Measurements from ENCODE around the gene FGF19. TPM values are rescaled to one million over a fixed set of nuclear protein-coding genes. Genes with fewer than 3 reads are reported as not detected.

FGF19 gene
- total RNA-seq, 1 experiment from 2014 or later = 7.4 TPM

- H2BK120ac ChIP-seq (ENCODE audit: low read depth, low read length, poor library complexity, severe bottlenecking) = no peak overlapping the region
- no peak overlapping the region for H2BK20ac ChIP-seq (ENCODE audit: low read depth, low read length, poor library complexity, severe bottlenecking)
- H3K4ac ChIP-seq (ENCODE audit: low read depth, low read length) = no peak overlapping the region
- no peak overlapping the region for H3K9ac ChIP-seq (ENCODE audit: extremely low read depth, insufficient read length, low read length)
- no peak overlapping the region for H2AK5ac ChIP-seq (ENCODE audit: insufficient read length, low read length)
- H2BK12ac ChIP-seq (ENCODE audit: insufficient read length, low read depth, low read length) = no peak overlapping the region
- Mint-ChIP-seq H3K4me1 (peaks cover 2 to 5% of the 10 kb centered on the region in 2 experiments; a peak in 3 of 4 replicates), H3K27ac (peak overlapping the region in 1 of 3 experiments; percentile 44; a peak in 1 of 7 replicates), H3K9me3 (peaks cover 5 to 11% of the 10 kb centered on the region in 2 experiments; a peak in 4 of 5 replicates), H3K36me3 (ENCODE audit: insufficient read depth in 1 of 3, low read depth in 3 of 3) (peaks cover 0 to 7% (median 1%) of the 10 kb centered on the region in 3 experiments; a peak in 5 of 7 replicates), H3K27me3 (ENCODE audit: low read depth) (peaks cover 6% of the 10 kb centered on the region), H3K4me3 (no peak overlapping the region)
- no peak overlapping the region for H3K18ac ChIP-seq (ENCODE audit: insufficient read length, low read depth, low read length)
- H3K79me2 ChIP-seq (ENCODE audit: insufficient read depth, low read length) = no peaks in the 10 kb centered on the region
- no peaks in the 10 kb centered on the region for H3K9me3 ChIP-seq (ENCODE audit: control insufficient read depth, low read depth, low read length)
- H3T11ph ChIP-seq (ENCODE audit: low read length) = no peak overlapping the region
- no peak overlapping the region for H3K4me2 ChIP-seq (ENCODE audit: insufficient read depth, insufficient read length, low read length)
- H3K79me1 ChIP-seq (ENCODE audit: insufficient read depth, low read depth, low read length, poor library complexity, severe bottlenecking) = no peaks in the 10 kb centered on the region
- H4K20me1 ChIP-seq (ENCODE audit: control insufficient read depth, insufficient read depth, insufficient read length) = no peaks in the 10 kb centered on the region
- H3K27me3 ChIP-seq (ENCODE audit: insufficient read depth, low read length) = no peaks in the 10 kb centered on the region
- H4K5ac ChIP-seq (ENCODE audit: insufficient read length, low read depth, low read length) = no peak overlapping the region
- H3K4me1 ChIP-seq (ENCODE audit: insufficient read depth, low read length) = no peaks in the 10 kb centered on the region
- H3K56ac ChIP-seq (ENCODE audit: insufficient read length, low read depth, low read length) = no peak overlapping the region
- no peak overlapping the region for H2BK5ac ChIP-seq (ENCODE audit: insufficient read length, low read length)
- H3K23ac ChIP-seq (ENCODE audit: insufficient read length, low read depth, low read length) = no peak overlapping the region
- DNase-seq = no peak
- no peak overlapping the region for H4K91ac ChIP-seq (ENCODE audit: insufficient read length, low read depth, low read length)
- H3K14ac ChIP-seq (ENCODE audit: insufficient read depth, low read length) = no peak overlapping the region
- H3K23me2 ChIP-seq (ENCODE audit: insufficient read length, low read depth, low read length, poor library complexity, severe bottlenecking) = no peaks in the 10 kb centered on the region
- no peak overlapping the region for H4K8ac ChIP-seq (replicated peaks; ENCODE audit: insufficient read length, low read depth, low read length)
- no peak overlapping the region for H2AFZ ChIP-seq (ENCODE audit: low read length)
- WGBS (ENCODE audit: extremely low coverage, insufficient read length, low lambda C conversion rate) = no CpG with 5 or more reads among the region's 2 CpGs
- no peak overlapping the region for H2BK15ac ChIP-seq (ENCODE audit: low read depth, low read length)
- no peak overlapping the region for H3K27ac ChIP-seq (ENCODE audit: insufficient read length, low read depth, low read length)
- TF ChIP-seq CTCF (conservative IDR thresholded peaks at IDR 0.05) = no peak
These were observed 12.4 kb downstream of the FGF19 start for GRCh38 chr11:69691463-69691862.
